GM19397 (cell line): ENCODE measurements around the gene SPRED3.
"Not testable (repeated sequence)": the region's sequence is repeated elsewhere in the genome, so short reads cannot be mapped to it uniquely, and the experiment has no call there.

Experiments
- ATAC-seq: cut with Tn5 transposase; IDR thresholded peaks from one replicate; pipeline ENCODE4 v1.9.1; 2021; ENCODE audit warnings: mild to moderate bottlenecking, moderate library complexity; ENCODE audit not compliant: unreplicated experiment

SPRED3 gene

GRCh38 chr19:38417146-38417543, 28.6 kb downstream of the SPRED3 start:
- ATAC-seq = no peak

GRCh38 chr19:38417544-38418506, 29.3 kb downstream of the SPRED3 start:
- no peak for ATAC-seq

GRCh38 chr19:38420935-38421334, 32.4 kb downstream of the SPRED3 start:
- no peak for ATAC-seq

- ATAC-seq = no peak
Observed at GRCh38 chr19:38421856-38422255, 33.4 kb downstream of the SPRED3 start.

GRCh38 chr19:38422438-38422837, 33.9 kb downstream of the SPRED3 start:
- ATAC-seq = no peak

GRCh38 chr19:38424272-38424671, 35.8 kb downstream of the SPRED3 start:
- no peak for ATAC-seq

GRCh38 chr19:38425222-38425809, 36.8 kb downstream of the SPRED3 start:
- no peak for ATAC-seq

GRCh38 chr19:38425810-38426466, 37.4 kb downstream of the SPRED3 start, which contains the start of gene RASGRP4:
RASGRP4 (minus strand) TSS chr19:38426219; CDS start chr19:38426091, 128 bp downstream.
- no peak for ATAC-seq

GRCh38 chr19:38427035-38427677, 38.7 kb downstream of the SPRED3 start:
- not testable (repeated sequence) for ATAC-seq

- ATAC-seq = no peak
Observed at GRCh38 chr19:38429055-38429810, 40.7 kb downstream of the SPRED3 start.

- ATAC-seq = no peak
Observed at GRCh38 chr19:38429811-38430156, 41.3 kb downstream of the SPRED3 start.

GRCh38 chr19:38430931-38431330, 42.4 kb downstream of the SPRED3 start:
- no peak for ATAC-seq

- ATAC-seq = no peak
Observed at GRCh38 chr19:38433268-38433733, 44.8 kb downstream of the SPRED3 start, which contains the start of gene RYR1. RYR1 (plus strand) TSS chr19:38433691; CDS start chr19:38433830, 139 bp downstream.

- ATAC-seq = no peak
Observed at GRCh38 chr19:38434549-38435051, 46.1 kb downstream of the SPRED3 start.

- no peak for ATAC-seq
Observed at GRCh38 chr19:38437295-38437694, 48.8 kb downstream of the SPRED3 start.

GRCh38 chr19:38437917-38438316, 49.4 kb downstream of the SPRED3 start:
- no peak for ATAC-seq

GRCh38 chr19:38440592-38440991, 52.1 kb downstream of the SPRED3 start:
- no peak for ATAC-seq

GRCh38 chr19:38441657-38442348, 53.3 kb downstream of the SPRED3 start:
- ATAC-seq = no peak

- ATAC-seq = no peak
Observed at GRCh38 chr19:38442736-38443135, 54.2 kb downstream of the SPRED3 start.
